CD4-positive, alpha-beta T cell treated with Interleukin-15 for 1 hour (primary cell): ENCODE results near the gene TRIAP1.

Experiments used
- DNase-seq: peaks from one replicate; pipeline ENCODE4 v3.0.0-alpha.2; 2020

Gene TRIAP1

GRCh38 chr12:120425797-120426196 is 20.4 kb downstream of the TRIAP1 start:
- no peak for DNase-seq

- DNase-seq: no peak
These were observed 23.2 kb downstream of the TRIAP1 start for GRCh38 chr12:120422892-120423456.

GRCh38 chr12:120421701-120422100 is 24.5 kb downstream of the TRIAP1 start:
- no peak for DNase-seq

GRCh38 chr12:120417917-120418580 is 28.1 kb downstream of the TRIAP1 start:
- DNase-seq: no peak

- no peak for DNase-seq
These were observed 29.5 kb downstream of the TRIAP1 start for GRCh38 chr12:120416490-120417216.

- no peak for DNase-seq
These were observed 32.1 kb downstream of the TRIAP1 start for GRCh38 chr12:120413901-120414695.

- no peak for DNase-seq
These were observed 33.8 kb downstream of the TRIAP1 start for GRCh38 chr12:120412421-120412820.

GRCh38 chr12:120408771-120409170 is 37.4 kb downstream of the TRIAP1 start:
- DNase-seq: no peak

GRCh38 chr12:120406553-120406952 is 39.6 kb downstream of the TRIAP1 start:
- DNase-seq: no peak

GRCh38 chr12:120406069-120406468 is 40.1 kb downstream of the TRIAP1 start:
- no peak for DNase-seq

GRCh38 chr12:120404271-120404670 is 41.9 kb downstream of the TRIAP1 start:
- DNase-seq: no peak

- DNase-seq: no peak
These were observed 42.3 kb downstream of the TRIAP1 start for GRCh38 chr12:120403869-120404268.

GRCh38 chr12:120402217-120402616 is 44.0 kb downstream of the TRIAP1 start:
- no peak for DNase-seq

GRCh38 chr12:120399531-120399930 is 46.7 kb downstream of the TRIAP1 start:
- no peak for DNase-seq

GRCh38 chr12:120397824-120398540 is 48.2 kb downstream of the TRIAP1 start:
- no peak for DNase-seq

- DNase-seq: no peak
These were observed 51.5 kb downstream of the TRIAP1 start for GRCh38 chr12:120394483-120395367.
